ENCODE results near the gene OAT.

The OAT gene

GRCh38 chr10:124418726-124419501, at the start of gene OAT:
Gene OAT (minus strand): TSS chr10:124418923. CDS start chr10:124412171, 6,752 bp downstream.
- no peaks in the 10 kb centered on the region for H3K9me3 ChIP-seq (ENCODE audit: control insufficient read depth, insufficient read depth, low read length)
- peaks cover 11% of the 10 kb centered on the region for H3K27me3 ChIP-seq (ENCODE audit: control insufficient read depth, insufficient read depth, low read length)
- peaks cover 17% of the 10 kb centered on the region for H3K4me1 ChIP-seq (ENCODE audit: control insufficient read depth, insufficient read depth, low read length)
- H3K9ac ChIP-seq (ENCODE audit: low read depth, low read length), result no peak within 1 kb of the TSS; the same call in 1 of the 2 replicates
- H3K36me3 ChIP-seq (ENCODE audit: control insufficient read depth, insufficient read depth, low read length), result no peaks in the 10 kb centered on the region
- peak within 1 kb of the TSS; percentile 82 for H3K4me3 ChIP-seq (ENCODE audit: low read depth, low read length)
- peak within 1 kb of the TSS; percentile 64 for H3K27ac ChIP-seq (ENCODE audit: low read depth, low read length)

GRCh38 chr10:124467165-124467564, 48.4 kb upstream of the OAT start:
- H3K9ac ChIP-seq (ENCODE audit: low read depth, low read length), result no peak overlapping the region
- H3K36me3 ChIP-seq (ENCODE audit: control insufficient read depth, insufficient read depth, low read length), result no peaks in the 10 kb centered on the region
- H3K4me1 ChIP-seq (ENCODE audit: control insufficient read depth, insufficient read depth, low read length), result peaks cover 49% of the 10 kb centered on the region
- H3K4me3 ChIP-seq (ENCODE audit: low read depth, low read length), result no peak overlapping the region
- no peaks in the 10 kb centered on the region for H3K27me3 ChIP-seq (ENCODE audit: control insufficient read depth, insufficient read depth, low read length)
- no peak overlapping the region for H3K27ac ChIP-seq (ENCODE audit: low read depth, low read length)
- H3K9me3 ChIP-seq (ENCODE audit: control insufficient read depth, insufficient read depth, low read length), result no peaks in the 10 kb centered on the region

GRCh38 chr10:124465777-124466488, 47.2 kb upstream of the OAT start:
- Histone ChIP-seq H3K9ac (ENCODE audit: low read depth, low read length) (no peak overlapping the region), H3K4me1 (ENCODE audit: control insufficient read depth, insufficient read depth, low read length) (peaks cover 46% of the 10 kb centered on the region), H3K4me3 (ENCODE audit: low read depth, low read length) (peak overlapping the region; percentile 35; the same call in 1 of the 2 replicates), H3K27ac (ENCODE audit: low read depth, low read length) (peak overlapping the region; percentile 67), H3K36me3 (ENCODE audit: control insufficient read depth, insufficient read depth, low read length) (no peaks in the 10 kb centered on the region), H3K27me3 (ENCODE audit: control insufficient read depth, insufficient read depth, low read length) (no peaks in the 10 kb centered on the region), H3K9me3 (ENCODE audit: control insufficient read depth, insufficient read depth, low read length) (no peaks in the 10 kb centered on the region)

- peaks cover 39% of the 10 kb centered on the region for H3K4me1 ChIP-seq (ENCODE audit: control insufficient read depth, insufficient read depth, low read length)
- no peak overlapping the region for H3K4me3 ChIP-seq (ENCODE audit: low read depth, low read length)
- H3K36me3 ChIP-seq (ENCODE audit: control insufficient read depth, insufficient read depth, low read length), result no peaks in the 10 kb centered on the region
- H3K27ac ChIP-seq (ENCODE audit: low read depth, low read length), result peak overlapping the region; percentile 67
- H3K27me3 ChIP-seq (ENCODE audit: control insufficient read depth, insufficient read depth, low read length), result no peaks in the 10 kb centered on the region
- no peak overlapping the region for H3K9ac ChIP-seq (ENCODE audit: low read depth, low read length)
- H3K9me3 ChIP-seq (ENCODE audit: control insufficient read depth, insufficient read depth, low read length), result no peaks in the 10 kb centered on the region
These were observed 46.5 kb upstream of the OAT start for GRCh38 chr10:124465003-124465776.

GRCh38 chr10:124464028-124464965, 45.6 kb upstream of the OAT start:
- Histone ChIP-seq H3K36me3 (ENCODE audit: control insufficient read depth, insufficient read depth, low read length) (no peaks in the 10 kb centered on the region), H3K4me1 (ENCODE audit: control insufficient read depth, insufficient read depth, low read length) (peaks cover 40% of the 10 kb centered on the region), H3K27me3 (ENCODE audit: control insufficient read depth, insufficient read depth, low read length) (no peaks in the 10 kb centered on the region), H3K4me3 (ENCODE audit: low read depth, low read length) (no peak overlapping the region), H3K27ac (ENCODE audit: low read depth, low read length) (no peak overlapping the region), H3K9ac (ENCODE audit: low read depth, low read length) (no peak overlapping the region), H3K9me3 (ENCODE audit: control insufficient read depth, insufficient read depth, low read length) (no peaks in the 10 kb centered on the region)

GRCh38 chr10:124462348-124462695, 43.6 kb upstream of the OAT start:
- Histone ChIP-seq H3K27ac (ENCODE audit: low read depth, low read length) (no peak overlapping the region), H3K4me1 (ENCODE audit: control insufficient read depth, insufficient read depth, low read length) (peaks cover 27% of the 10 kb centered on the region), H3K9me3 (ENCODE audit: control insufficient read depth, insufficient read depth, low read length) (no peaks in the 10 kb centered on the region), H3K36me3 (ENCODE audit: control insufficient read depth, insufficient read depth, low read length) (no peaks in the 10 kb centered on the region), H3K4me3 (ENCODE audit: low read depth, low read length) (peak overlapping the region; percentile 88), H3K9ac (ENCODE audit: low read depth, low read length) (no peak overlapping the region), H3K27me3 (ENCODE audit: control insufficient read depth, insufficient read depth, low read length) (no peaks in the 10 kb centered on the region)

- Histone ChIP-seq H3K9me3 (ENCODE audit: control insufficient read depth, insufficient read depth, low read length) (no peaks in the 10 kb centered on the region), H3K27me3 (ENCODE audit: control insufficient read depth, insufficient read depth, low read length) (no peaks in the 10 kb centered on the region), H3K4me3 (ENCODE audit: low read depth, low read length) (peak within 1 kb of the TSS; percentile 88), H3K4me1 (ENCODE audit: control insufficient read depth, insufficient read depth, low read length) (peaks cover 29% of the 10 kb centered on the region), H3K36me3 (ENCODE audit: control insufficient read depth, insufficient read depth, low read length) (no peaks in the 10 kb centered on the region), H3K27ac (ENCODE audit: low read depth, low read length) (peak within 1 kb of the TSS; percentile 79), H3K9ac (ENCODE audit: low read depth, low read length) (peak within 1 kb of the TSS; percentile 76; the same call in 1 of the 2 replicates)
These were observed 43.1 kb upstream of the OAT start, which contains the start of gene LHPP for GRCh38 chr10:124461642-124462347. Gene LHPP (plus strand): TSS chr10:124461823. CDS start chr10:124461863, 40 bp downstream.

GRCh38 chr10:124460144-124460543, 41.4 kb upstream of the OAT start:
- H3K9me3 ChIP-seq (ENCODE audit: control insufficient read depth, insufficient read depth, low read length), result no peaks in the 10 kb centered on the region
- H3K4me3 ChIP-seq (ENCODE audit: low read depth, low read length), result no peak overlapping the region
- no peak overlapping the region for H3K27ac ChIP-seq (ENCODE audit: low read depth, low read length)
- H3K4me1 ChIP-seq (ENCODE audit: control insufficient read depth, insufficient read depth, low read length), result peaks cover 19% of the 10 kb centered on the region
- H3K36me3 ChIP-seq (ENCODE audit: control insufficient read depth, insufficient read depth, low read length), result no peaks in the 10 kb centered on the region
- H3K9ac ChIP-seq (ENCODE audit: low read depth, low read length), result no peak overlapping the region
- H3K27me3 ChIP-seq (ENCODE audit: control insufficient read depth, insufficient read depth, low read length), result peaks cover 14% of the 10 kb centered on the region

- no peak overlapping the region for H3K9ac ChIP-seq (ENCODE audit: low read depth, low read length)
- H3K27ac ChIP-seq (ENCODE audit: low read depth, low read length), result no peak overlapping the region
- H3K4me3 ChIP-seq (ENCODE audit: low read depth, low read length), result no peak overlapping the region
- H3K36me3 ChIP-seq (ENCODE audit: control insufficient read depth, insufficient read depth, low read length), result no peaks in the 10 kb centered on the region
- H3K4me1 ChIP-seq (ENCODE audit: control insufficient read depth, insufficient read depth, low read length), result peaks cover 26% of the 10 kb centered on the region
- H3K9me3 ChIP-seq (ENCODE audit: control insufficient read depth, insufficient read depth, low read length), result no peaks in the 10 kb centered on the region
- H3K27me3 ChIP-seq (ENCODE audit: control insufficient read depth, insufficient read depth, low read length), result peaks cover 14% of the 10 kb centered on the region
These were observed 40.7 kb upstream of the OAT start for GRCh38 chr10:124459395-124459794.
